CD4-positive, alpha-beta T cell treated with Interleukin-17A for 4 hours (primary cell): ENCODE measurements around the gene LDB2.

ENCODE experiments used
- DNase-seq: peaks from one replicate; pipeline ENCODE4 v3.0.0-alpha.2; 2020; ENCODE audit warnings: mixed read lengths

Gene LDB2

DNA sequence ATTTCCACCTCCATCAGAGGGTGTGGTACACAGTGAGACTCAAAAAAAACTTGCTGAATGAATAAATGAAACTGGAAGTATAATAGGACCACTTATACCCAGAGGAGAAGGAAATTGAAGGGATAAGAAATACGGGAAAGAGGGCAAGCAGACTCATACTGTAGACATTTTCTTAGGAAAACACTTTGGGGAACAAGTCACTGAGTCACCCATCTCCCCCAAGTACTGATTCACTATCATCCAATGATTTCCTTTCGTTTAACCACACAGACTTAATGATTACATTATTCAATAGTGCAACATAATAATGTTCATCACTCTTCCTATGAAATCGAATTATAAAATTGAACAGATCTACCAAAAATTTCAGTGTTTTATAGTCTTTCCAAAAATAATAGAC is 97.1 kb downstream of the LDB2 start:
- no peak for DNase-seq

DNA sequence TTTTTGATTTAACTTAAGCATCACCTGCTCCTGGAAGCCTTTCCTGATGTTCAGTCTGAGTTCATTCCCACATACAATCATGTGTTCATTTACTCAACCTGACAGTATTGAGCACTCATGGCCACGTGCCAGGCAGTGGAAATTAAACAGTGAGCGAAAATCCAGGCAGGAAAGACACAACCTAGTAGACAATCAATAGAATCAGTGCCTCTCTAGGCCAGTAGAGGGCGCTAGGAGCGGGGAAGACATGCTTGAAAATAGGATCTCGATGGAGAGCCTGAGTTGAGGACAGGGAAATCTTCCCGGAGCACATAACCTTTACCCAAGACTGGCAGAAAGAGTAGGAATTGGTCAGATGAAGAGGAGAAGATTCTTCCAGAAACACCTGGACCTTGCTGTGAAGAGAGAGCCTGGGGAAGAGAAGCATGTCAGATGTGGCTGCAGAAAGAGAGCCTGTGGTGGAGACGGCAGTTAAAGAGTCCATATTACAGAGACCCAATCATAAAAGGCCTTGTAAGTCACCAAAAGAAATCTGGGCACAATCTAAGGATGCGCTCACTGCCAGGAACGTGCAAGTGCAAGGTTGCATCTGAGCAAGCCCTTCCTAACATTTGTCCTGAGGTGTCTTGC is 103.5 kb downstream of the LDB2 start:
- peak; percentile 15 for DNase-seq

GRCh38 chr4:16791460-16791859 is 107.0 kb downstream of the LDB2 start:
- DNase-seq: no peak

GRCh38 chr4:16790508-16790907 is 107.9 kb downstream of the LDB2 start:
- DNase-seq: no peak

DNA sequence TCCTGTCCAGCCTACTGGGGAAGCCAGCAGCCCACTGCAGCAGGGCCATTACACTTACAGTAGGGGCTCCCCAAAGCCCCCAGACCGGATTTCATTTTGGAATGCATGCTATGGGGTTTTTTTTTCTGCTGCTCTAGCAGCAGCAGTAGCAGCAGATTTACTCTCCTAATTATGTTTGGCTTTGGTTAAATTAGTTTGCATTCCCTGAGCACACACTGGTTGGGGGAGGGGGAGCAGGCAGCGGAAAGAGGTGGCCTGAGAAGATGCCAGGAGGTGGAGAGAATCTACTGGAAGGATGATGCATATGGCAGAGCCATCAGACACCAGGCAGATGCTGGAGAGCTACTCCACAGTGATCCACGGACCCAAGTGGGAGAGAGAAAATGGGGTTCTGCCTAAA is 109.6 kb downstream of the LDB2 start:
- no peak for DNase-seq

DNA sequence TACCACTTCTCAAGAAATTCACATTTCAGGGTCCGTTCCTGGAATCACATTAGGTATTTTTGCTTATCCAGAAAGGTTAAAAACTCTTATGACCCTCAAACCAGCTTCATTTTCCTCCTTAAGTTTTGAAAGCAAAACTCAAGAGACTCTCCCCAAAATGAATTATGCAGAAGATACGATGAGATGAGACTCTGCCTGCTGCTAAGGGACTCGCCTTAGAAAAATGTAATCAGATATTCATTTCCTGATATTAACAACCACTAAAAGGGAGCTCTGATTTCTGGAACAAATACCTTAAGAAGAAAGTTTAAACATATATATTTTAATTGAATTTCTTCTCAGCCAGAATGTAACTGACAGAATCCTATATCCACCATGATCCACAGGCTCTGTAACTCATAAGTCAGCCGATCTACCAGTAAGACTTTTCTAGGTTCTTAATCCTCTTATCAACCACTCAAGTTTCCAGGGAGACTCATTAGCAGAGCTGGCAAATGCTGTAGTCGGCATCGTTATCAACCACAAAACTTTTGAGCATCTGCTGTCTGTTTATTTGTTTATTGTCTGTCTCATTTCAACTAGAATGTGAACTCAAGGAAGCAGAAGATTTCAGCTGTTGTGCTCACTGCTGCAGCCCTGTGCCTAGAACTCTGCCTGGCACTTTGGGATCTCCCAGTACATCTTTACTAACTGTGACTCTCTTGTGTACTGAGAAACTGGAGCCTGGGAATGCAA is 112.5 kb downstream of the LDB2 start:
- DNase-seq: no peak

DNA sequence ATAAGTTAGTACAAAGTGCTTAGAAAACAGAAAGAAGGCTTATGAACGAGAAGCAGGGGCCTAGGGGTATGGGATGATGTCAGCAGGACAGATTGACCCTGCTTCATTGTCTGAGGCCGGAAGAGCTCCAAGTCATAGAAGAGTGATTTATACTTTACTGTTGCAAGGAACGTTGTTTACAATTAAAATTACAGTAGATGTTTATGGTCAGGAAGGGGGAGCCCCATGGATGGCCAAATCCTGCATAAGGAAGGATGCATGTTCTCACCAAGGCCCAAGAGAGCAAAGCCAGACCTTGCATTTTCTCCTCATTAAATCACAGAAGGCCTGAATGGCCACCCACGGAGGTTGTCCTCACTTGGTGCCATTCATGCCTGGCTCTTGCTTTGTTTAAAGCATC is 115.3 kb downstream of the LDB2 start:
- no peak for DNase-seq

DNA sequence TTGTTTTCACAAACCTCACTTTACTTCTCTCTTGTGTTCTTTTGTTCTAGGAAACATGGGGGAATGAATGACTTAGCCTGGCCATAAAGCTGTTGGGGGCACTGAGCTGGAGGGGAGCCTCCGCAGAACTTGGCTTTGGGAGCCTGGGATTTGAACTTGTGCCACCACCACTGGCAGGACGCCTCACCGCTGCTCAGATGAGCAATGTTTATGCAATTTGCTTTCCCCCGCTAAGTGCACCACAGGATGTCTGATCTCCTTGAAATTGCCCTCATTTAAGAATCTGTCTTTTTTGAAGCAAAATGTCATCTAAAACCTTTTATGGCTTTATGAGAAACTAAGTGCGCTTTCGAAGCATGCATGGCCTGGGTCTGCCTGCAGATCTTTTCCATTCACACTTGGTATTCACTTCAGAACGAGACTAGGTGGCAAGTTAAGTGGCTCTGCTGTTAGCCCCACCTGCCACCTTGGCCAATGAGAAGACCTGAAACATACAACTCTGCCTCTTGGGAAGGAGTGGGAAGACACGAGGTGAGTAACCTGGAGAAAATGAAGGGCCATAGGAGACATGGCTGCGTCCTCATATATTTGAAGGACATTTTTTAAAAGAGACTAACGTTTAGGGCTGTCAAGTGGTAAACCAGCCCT is 119.3 kb downstream of the LDB2 start:
- DNase-seq: no peak

DNA sequence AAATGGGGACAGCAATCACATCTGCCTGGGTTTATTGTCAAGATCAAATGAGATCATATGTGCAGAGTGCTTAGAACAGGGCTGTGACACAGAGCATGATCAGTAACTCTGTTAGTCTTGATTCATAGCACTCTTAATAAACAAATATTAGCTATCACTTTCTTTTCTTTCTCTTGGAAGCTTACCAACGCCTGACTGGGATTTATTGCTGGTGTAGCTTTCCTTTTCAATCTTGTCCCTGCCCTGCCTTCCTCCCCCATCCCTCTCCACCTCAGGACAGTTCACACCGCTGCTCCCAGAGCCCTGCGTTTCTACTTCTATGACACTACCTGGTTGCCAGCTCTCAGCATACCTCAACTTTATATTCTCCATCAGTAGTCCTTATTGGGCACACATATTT is 120.7 kb downstream of the LDB2 start:
- no peak for DNase-seq

DNA sequence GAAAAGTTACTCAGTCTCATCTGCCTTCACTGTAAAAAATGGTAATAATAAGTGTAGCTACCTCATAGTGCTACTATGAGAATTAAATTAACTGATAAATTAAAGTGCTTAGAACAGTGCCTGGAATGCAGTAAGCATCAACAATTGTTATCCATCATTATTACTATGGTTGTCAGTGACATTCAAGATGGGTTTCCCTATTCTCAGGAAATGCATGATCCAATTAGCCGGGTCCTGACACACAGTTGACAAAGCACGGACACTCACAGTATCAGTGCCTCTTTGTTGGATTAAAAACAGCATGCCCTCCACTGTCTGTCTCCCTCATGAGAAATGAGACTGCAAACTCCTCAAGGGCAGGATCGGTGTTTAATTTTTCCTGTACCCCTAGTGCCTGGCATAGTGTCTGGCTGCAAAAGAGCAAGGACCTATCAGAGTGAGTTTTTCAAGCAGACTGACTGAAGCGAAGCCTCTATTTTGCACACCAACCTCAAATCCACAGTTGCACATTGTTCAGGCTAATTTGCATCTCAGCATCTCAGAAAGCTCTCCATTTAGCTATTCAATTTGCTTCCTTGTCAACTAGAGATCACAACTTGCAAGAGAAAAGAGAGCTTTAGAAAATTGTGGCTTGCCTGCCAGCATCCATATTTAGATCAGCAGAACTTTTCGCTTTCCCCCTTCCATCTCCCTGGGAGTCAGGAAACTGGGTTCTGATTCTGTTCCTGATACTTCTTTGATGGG is 122.9 kb downstream of the LDB2 start:
- DNase-seq: no peak

DNA sequence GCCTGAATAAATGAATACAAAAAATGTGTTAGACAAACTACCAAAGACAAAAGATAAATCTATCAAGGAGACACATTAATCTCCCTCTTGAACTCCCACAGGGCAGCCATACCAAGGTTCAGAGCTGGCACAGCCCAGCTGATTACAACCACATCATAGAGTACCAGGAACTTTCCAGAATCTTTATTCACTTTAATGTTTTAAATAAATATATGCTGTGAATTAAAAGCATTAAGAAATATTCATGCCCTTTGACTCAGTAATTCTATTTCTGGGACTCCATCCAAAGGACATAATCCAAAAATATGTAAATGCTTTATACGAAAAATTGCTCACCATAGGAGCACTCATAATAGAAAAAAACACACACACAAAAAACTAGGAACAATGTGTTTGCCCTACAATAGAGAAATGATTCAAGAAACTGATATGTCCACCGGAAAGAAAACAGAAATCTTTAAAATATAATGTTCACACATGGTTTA is 126.0 kb downstream of the LDB2 start:
- no peak for DNase-seq

DNA sequence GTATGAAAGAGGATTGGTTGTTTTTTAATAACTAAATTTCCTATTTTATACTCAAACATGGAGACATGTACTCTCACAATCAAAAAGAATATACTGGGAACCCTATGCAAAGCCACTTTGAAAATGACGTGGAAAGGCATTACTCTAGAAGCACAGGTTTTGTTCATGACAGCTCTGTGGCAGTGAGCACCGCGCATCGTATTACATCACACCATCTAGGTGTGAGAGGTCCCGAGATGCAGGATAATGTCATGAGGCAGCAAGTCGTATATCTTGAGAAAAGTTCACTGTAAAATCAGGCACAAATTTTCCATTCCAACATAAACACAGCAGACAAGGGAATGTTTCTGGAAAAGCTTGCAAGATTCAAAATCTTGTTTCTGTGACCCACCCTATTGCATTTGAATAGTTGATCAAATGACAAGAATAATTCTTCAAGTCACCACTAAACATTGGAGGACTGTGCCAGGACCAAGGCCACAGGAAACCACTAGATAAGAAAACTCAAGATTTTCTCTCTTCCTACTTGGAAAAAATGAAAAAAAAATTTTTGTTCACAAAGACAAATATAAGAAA is 127.6 kb downstream of the LDB2 start:
- DNase-seq: no peak

GRCh38 chr4:16767861-16768260 is 130.6 kb downstream of the LDB2 start:
- no peak for DNase-seq

DNA sequence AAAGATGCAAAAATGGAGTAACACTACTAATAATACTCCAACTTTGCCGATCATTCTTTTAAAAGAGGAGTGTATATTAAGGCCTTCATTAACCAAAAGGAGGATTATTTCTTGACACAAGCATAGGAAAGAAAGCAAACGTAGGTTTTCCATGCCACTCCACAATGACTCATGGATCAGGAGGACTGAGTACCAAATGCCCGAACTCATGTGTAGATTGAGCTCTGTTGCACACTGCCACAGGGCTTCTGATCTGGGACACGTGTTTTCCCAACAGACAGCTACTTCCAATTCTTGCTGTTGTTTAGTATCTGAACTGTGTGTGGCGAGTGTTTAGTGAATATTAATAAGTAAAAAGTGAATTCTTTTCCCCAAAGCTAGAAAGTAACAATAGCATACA is 131.2 kb downstream of the LDB2 start:
- no peak for DNase-seq

GRCh38 chr4:16765546-16765945 is 132.9 kb downstream of the LDB2 start:
- no peak for DNase-seq

DNA sequence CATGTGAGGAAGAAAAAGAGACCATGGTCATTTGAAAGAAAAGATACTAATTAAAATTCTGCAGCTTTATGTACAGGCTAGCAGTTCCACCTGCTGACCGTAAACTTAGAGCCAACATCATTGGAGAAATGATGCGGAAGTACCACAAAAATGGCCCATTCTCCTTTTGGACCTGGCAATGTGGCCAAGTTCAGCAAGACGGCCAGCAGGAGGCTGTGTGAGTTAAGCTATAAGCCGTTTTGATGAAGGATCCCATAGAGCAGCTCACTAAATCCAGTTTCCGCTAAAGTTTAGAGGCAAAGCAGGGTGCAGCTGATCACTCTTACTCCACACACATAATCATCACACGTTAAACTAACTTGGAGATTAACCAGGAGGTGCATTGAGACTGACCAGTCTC is 133.8 kb downstream of the LDB2 start:
- DNase-seq: no peak

DNA sequence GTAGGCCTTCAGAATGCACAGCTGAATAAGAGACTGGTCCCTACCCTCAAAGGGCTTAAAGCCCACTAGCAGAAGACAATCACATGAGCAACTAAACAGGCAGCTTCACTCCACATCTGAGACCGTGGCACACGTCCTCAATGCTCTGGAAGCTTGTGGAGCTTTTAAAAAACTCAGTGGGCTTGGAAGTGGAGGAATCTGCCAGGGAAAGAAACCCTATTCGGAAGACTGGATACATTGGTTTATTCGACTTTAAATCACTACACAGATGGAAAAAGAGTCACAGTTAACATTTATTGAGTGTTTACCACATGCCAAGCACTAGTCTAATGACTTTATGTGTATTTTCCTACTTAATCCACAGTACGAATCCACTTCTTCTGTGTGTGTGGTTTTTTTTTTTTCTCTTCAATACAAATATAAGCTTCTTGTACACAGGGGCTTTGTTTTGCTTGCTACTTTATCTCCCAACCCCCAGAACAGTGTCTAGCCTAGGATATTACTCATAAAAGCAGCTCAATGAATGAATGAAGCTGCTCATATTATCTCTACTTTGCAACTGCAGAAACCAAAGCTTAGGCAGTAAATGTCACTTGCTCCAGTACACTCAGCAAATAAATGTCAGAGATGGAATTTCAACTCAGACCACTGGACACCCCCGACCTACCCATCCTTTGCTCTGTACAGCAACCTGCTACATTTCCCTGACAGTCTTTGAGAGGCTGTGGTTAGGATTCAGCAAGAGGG is 137.7 kb downstream of the LDB2 start:
- no peak for DNase-seq

DNA sequence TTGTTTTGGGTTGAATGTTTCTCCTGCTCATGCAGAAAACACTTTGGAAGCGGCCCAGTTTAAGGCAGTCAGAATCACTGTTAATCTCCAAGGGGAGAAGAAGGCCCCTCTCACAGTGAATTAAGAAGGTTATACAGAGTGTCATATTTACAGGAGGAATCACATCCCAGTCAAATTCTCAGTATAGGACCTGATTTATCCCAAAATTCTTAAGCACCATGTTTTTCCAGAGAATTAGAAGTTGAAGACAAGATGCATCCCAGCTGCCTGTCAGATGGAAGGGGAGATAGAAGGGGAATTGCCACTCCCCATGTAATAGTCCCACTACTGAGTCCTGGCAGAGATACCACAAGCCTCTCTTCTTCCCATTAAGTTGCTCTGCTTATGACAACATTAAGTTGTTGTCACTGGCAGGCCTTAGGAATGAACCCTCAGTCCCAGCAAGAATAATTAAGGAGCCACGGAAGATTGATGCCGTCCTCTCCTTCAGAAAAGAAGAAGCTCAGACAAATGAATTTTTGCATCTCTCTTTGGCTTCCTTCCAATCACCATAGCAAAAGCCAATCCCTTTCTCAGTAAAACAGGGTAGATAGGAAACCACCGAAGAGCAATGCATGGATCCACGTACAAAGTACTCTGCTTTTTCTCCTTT is 138.4 kb downstream of the LDB2 start:
- no peak for DNase-seq

GRCh38 chr4:16758816-16759215 is 139.6 kb downstream of the LDB2 start:
- no peak for DNase-seq

DNA sequence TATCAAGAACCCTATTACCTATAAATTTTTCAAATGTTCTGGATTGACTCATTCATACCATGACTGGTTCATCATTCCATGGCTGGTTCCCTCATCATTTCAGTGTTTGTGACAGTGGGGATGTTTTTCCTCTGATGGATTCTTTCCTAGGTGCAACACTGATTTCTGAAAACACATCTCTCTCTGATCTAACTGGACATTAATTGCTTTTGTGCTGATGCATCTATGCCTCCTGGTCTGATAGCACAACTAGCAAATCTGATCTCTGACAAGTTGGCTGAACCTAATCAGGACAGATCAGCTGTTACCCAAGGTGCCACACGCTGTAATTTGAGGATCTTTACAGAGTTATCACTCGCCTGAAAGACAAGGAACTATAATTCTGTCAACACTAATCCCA is 140.2 kb downstream of the LDB2 start:
- no peak for DNase-seq

- DNase-seq: no peak
Measured at GRCh38 chr4:16757080-16757521, 141.3 kb downstream of the LDB2 start.

GRCh38 chr4:16754104-16754503 is 144.3 kb downstream of the LDB2 start:
- DNase-seq: no peak
